ENCODE data around the gene RAD51B. TPM values are rescaled to one million over a fixed set of nuclear protein-coding genes. Genes with fewer than 3 reads are reported as not detected.

The RAD51B gene
- total RNA-seq, 1 experiment from 2014 or later = 16.7 TPM

- H4K20me1 ChIP-seq (ENCODE audit: control insufficient read depth, insufficient read depth, insufficient read length) = no peaks in the 10 kb centered on the region
- H3K4ac ChIP-seq (ENCODE audit: low read depth, low read length) = no peak overlapping the region
- H3T11ph ChIP-seq (ENCODE audit: low read length) = no peak overlapping the region
- no peaks in the 10 kb centered on the region for H3K23me2 ChIP-seq (ENCODE audit: insufficient read length, low read depth, low read length, poor library complexity, severe bottlenecking)
- no peak overlapping the region for H3K18ac ChIP-seq (ENCODE audit: insufficient read length, low read depth, low read length)
- no peaks in the 10 kb centered on the region for H3K27me3 Mint-ChIP-seq (ENCODE audit: low read depth)
- H3K27ac Mint-ChIP-seq = no peak overlapping the region
- 0 out of 5 replicates have a peak, but pooled peaks cover 0 to under 1% of the 10 kb centered on the region in 2 experiments for H3K9me3 Mint-ChIP-seq
- no peaks in the 10 kb centered on the region for H3K4me1 Mint-ChIP-seq
- no peak overlapping the region for H2BK120ac ChIP-seq (ENCODE audit: low read depth, low read length, poor library complexity, severe bottlenecking)
- no peak overlapping the region for H3K56ac ChIP-seq (ENCODE audit: insufficient read length, low read depth, low read length)
- H2BK20ac ChIP-seq (ENCODE audit: low read depth, low read length, poor library complexity, severe bottlenecking) = no peak overlapping the region
- no peak overlapping the region for H4K91ac ChIP-seq (ENCODE audit: insufficient read length, low read depth, low read length)
- no peak overlapping the region for H3K4me2 ChIP-seq (ENCODE audit: insufficient read depth, insufficient read length, low read length)
- no peak overlapping the region for H3K23ac ChIP-seq (ENCODE audit: insufficient read length, low read depth, low read length)
- no peak overlapping the region for H2AFZ ChIP-seq (ENCODE audit: low read length)
- H3K9ac ChIP-seq (ENCODE audit: extremely low read depth, insufficient read length, low read length) = no peak overlapping the region
- 0 out of 2 replicates have a peak, but pooled peaks cover 2% of the 10 kb centered on the region for H3K4me1 ChIP-seq (ENCODE audit: insufficient read depth, low read length)
- DNase-seq = no peak
- no peak overlapping the region for H3K27ac ChIP-seq (ENCODE audit: insufficient read length, low read depth, low read length)
- no peak overlapping the region for H3K4me3 Mint-ChIP-seq
- H3K14ac ChIP-seq (ENCODE audit: insufficient read depth, low read length) = no peak overlapping the region
- no peak overlapping the region for H2BK12ac ChIP-seq (ENCODE audit: insufficient read length, low read depth, low read length)
- TF ChIP-seq, protein P1, sequence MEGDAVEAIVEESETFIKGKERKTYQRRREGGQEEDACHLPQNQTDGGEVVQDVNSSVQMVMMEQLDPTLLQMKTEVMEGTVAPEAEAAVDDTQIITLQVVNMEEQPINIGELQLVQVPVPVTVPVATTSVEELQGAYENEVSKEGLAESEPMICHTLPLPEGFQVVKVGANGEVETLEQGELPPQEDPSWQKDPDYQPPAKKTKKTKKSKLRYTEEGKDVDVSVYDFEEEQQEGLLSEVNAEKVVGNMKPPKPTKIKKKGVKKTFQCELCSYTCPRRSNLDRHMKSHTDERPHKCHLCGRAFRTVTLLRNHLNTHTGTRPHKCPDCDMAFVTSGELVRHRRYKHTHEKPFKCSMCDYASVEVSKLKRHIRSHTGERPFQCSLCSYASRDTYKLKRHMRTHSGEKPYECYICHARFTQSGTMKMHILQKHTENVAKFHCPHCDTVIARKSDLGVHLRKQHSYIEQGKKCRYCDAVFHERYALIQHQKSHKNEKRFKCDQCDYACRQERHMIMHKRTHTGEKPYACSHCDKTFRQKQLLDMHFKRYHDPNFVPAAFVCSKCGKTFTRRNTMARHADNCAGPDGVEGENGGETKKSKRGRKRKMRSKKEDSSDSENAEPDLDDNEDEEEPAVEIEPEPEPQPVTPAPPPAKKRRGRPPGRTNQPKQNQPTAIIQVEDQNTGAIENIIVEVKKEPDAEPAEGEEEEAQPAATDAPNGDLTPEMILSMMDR (conservative IDR thresholded peaks at IDR 0.05) = no peak
- H3K27me3 ChIP-seq (ENCODE audit: insufficient read depth, low read length) = no peaks in the 10 kb centered on the region
- H3K36me3 Mint-ChIP-seq (ENCODE audit: insufficient read depth in 1 of 3, low read depth in 3 of 3) = no peaks in the 10 kb centered on the region; a peak in 1 of 7 replicates
- H2AK5ac ChIP-seq (ENCODE audit: insufficient read length, low read length) = no peak overlapping the region
- H2BK15ac ChIP-seq (ENCODE audit: low read depth, low read length) = no peak overlapping the region
- no peak overlapping the region for H4K5ac ChIP-seq (ENCODE audit: insufficient read length, low read depth, low read length)
- no peak overlapping the region for H4K8ac ChIP-seq (replicated peaks; ENCODE audit: insufficient read length, low read depth, low read length)
- H3K79me1 ChIP-seq (ENCODE audit: insufficient read depth, low read depth, low read length, poor library complexity, severe bottlenecking) = no peaks in the 10 kb centered on the region
- no peaks in the 10 kb centered on the region for H3K9me3 ChIP-seq (ENCODE audit: control insufficient read depth, low read depth, low read length)
- H3K79me2 ChIP-seq (ENCODE audit: insufficient read depth, low read length) = no peaks in the 10 kb centered on the region
- no peak overlapping the region for H2BK5ac ChIP-seq (ENCODE audit: insufficient read length, low read length)
These were observed 99.3 kb downstream of the RAD51B start for GRCh38 chr14:67918838-67919237.
